ENCODE results near the gene KIFC1.
A peak's percentile ranks its signal among the peaks of the same experiment; 100 is the strongest.

Gene KIFC1

GRCh38 chr6:33427585-33428223 is 36.1 kb downstream of the KIFC1 start:
- DNase-seq: peak; percentile 58

- peak; percentile 82 for DNase-seq
Measured at GRCh38 chr6:33428224-33428965, 36.8 kb downstream of the KIFC1 start.

- peak; percentile 46 for DNase-seq
Measured at GRCh38 chr6:33428966-33429749, 37.5 kb downstream of the KIFC1 start.

GRCh38 chr6:33429750-33430052 is 38.1 kb downstream of the KIFC1 start:
- peak; percentile 40 for DNase-seq

- no peak for DNase-seq
Measured at GRCh38 chr6:33430334-33430733, 38.7 kb downstream of the KIFC1 start.

GRCh38 chr6:33430991-33431879 is 39.6 kb downstream of the KIFC1 start:
- peak; percentile 94 for DNase-seq

- DNase-seq: no peak
Measured at GRCh38 chr6:33431880-33432541, 40.4 kb downstream of the KIFC1 start.

- DNase-seq: no peak
Measured at GRCh38 chr6:33432546-33432945, 40.9 kb downstream of the KIFC1 start.

GRCh38 chr6:33433001-33433543 is 41.4 kb downstream of the KIFC1 start:
- no peak for DNase-seq

- DNase-seq: no peak
Measured at GRCh38 chr6:33433544-33434191, 42.0 kb downstream of the KIFC1 start.

- no peak for DNase-seq
Measured at GRCh38 chr6:33434961-33435360, 43.3 kb downstream of the KIFC1 start.

- no peak for DNase-seq
Measured at GRCh38 chr6:33437666-33438065, 46.0 kb downstream of the KIFC1 start.

- no peak for DNase-seq
Measured at GRCh38 chr6:33438978-33439594, 47.5 kb downstream of the KIFC1 start.

GRCh38 chr6:33439956-33440648 is 48.5 kb downstream of the KIFC1 start:
- DNase-seq: no peak

- DNase-seq: no peak
Measured at GRCh38 chr6:33440649-33441309, 49.2 kb downstream of the KIFC1 start.

- no peak for DNase-seq
Measured at GRCh38 chr6:33441457-33441856, 49.8 kb downstream of the KIFC1 start.

- DNase-seq: no peak
Measured at GRCh38 chr6:33442283-33442682, 50.7 kb downstream of the KIFC1 start.

GRCh38 chr6:33443025-33443424 is 51.4 kb downstream of the KIFC1 start:
- no peak for DNase-seq

GRCh38 chr6:33443619-33444504 is 52.2 kb downstream of the KIFC1 start:
- no peak for DNase-seq

All from hematopoietic multipotent progenitor cell treated with erythropoietin and hydrocortisone succinate and interleukin-3 and kit ligand, for 6 days (in vitro differentiated cells).